Measurements from ENCODE around the gene SPACA1. TPM values are rescaled to one million over a fixed set of nuclear protein-coding genes. Genes with fewer than 3 reads are reported as not detected.
"Not testable (repeated sequence)": the region's sequence is repeated elsewhere in the genome, so short reads cannot be mapped to it uniquely, and the experiment has no call there.

The SPACA1 gene
- total RNA-seq, result not detected
- polyA plus RNA-seq, result not detected
- long read RNA-seq, donor 1, result 0 reads
- long read RNA-seq, donor 2, result 0 reads
- long read RNA-seq, donor 3, result 0 reads
- long read RNA-seq, donor 4, result 0 reads

GRCh38 chr6:88047510-88048150 is at the start of gene SPACA1:
Gene SPACA1 (plus strand): TSS chr6:88047841. CDS start chr6:88047906, 65 bp downstream.
- 53% methylated on average over 77 of the region's 77 CpGs for WGBS
- H3K4me3 ChIP-seq (ENCODE audit: low read length), result no peak within 1 kb of the TSS
- ATAC-seq (no peak), DNase-seq (peak in 2 of 3 donors; percentile 20 to 49)
- intact Hi-C loops (cut with DNase I), result no loop called here
- no peaks in the 10 kb centered on the region for H3K4me1 ChIP-seq (ENCODE audit: control insufficient read depth, insufficient read depth, low read length)
- H3K27me3 ChIP-seq (ENCODE audit: control insufficient read depth, insufficient read depth), result no peaks in the 10 kb centered on the region
- no peak within 1 kb of the TSS for H3K27ac ChIP-seq (ENCODE audit: low read length)
- H3K9me3 ChIP-seq (ENCODE audit: control insufficient read depth, low read length), result no peaks in the 10 kb centered on the region

- WGBS, result 50% methylated on average over 1 of the region's 1 CpG
- intact Hi-C loops (cut with DNase I), result no loop called here
- no peaks in the 10 kb centered on the region for H3K9me3 ChIP-seq (ENCODE audit: control insufficient read depth, low read length)
- DNase-seq, result no peak
- no peaks in the 10 kb centered on the region for H3K4me1 ChIP-seq (ENCODE audit: control insufficient read depth, insufficient read depth, low read length)
- no peak overlapping the region for H3K27ac ChIP-seq (ENCODE audit: low read length)
- H3K4me3 ChIP-seq (ENCODE audit: low read length), result no peak overlapping the region
- ATAC-seq, result no peak
- no peaks in the 10 kb centered on the region for H3K27me3 ChIP-seq (ENCODE audit: control insufficient read depth, insufficient read depth)
Measured at GRCh38 chr6:88000713-88001112, 46.9 kb upstream of the SPACA1 start.

GRCh38 chr6:88001279-88001678 is 46.4 kb upstream of the SPACA1 start:
- H3K9me3 ChIP-seq (ENCODE audit: control insufficient read depth, low read length); H3K27ac ChIP-seq (ENCODE audit: low read length); DNase-seq; H3K27me3 ChIP-seq (ENCODE audit: control insufficient read depth, insufficient read depth); intact Hi-C loops (cut with DNase I); H3K4me3 ChIP-seq (ENCODE audit: low read length); H3K4me1 ChIP-seq (ENCODE audit: control insufficient read depth, insufficient read depth, low read length); ATAC-seq: not testable (repeated sequence)
- WGBS, result 87% methylated on average over 8 of the region's 8 CpGs

GRCh38 chr6:88004707-88005106 is 42.9 kb upstream of the SPACA1 start:
- no peak overlapping the region for H3K27ac ChIP-seq (ENCODE audit: low read length)
- WGBS, result 46% methylated on average over 4 of the region's 4 CpGs
- H3K27me3 ChIP-seq (ENCODE audit: control insufficient read depth, insufficient read depth), result no peaks in the 10 kb centered on the region
- no peaks in the 10 kb centered on the region for H3K4me1 ChIP-seq (ENCODE audit: control insufficient read depth, insufficient read depth, low read length)
- no peak for DNase-seq
- H3K4me3 ChIP-seq (ENCODE audit: low read length), result no peak overlapping the region
- no peak for ATAC-seq
- H3K9me3 ChIP-seq (ENCODE audit: control insufficient read depth, low read length), result no peaks in the 10 kb centered on the region
- intact Hi-C loops (cut with DNase I), result no loop called here

GRCh38 chr6:88006557-88006956 is 41.1 kb upstream of the SPACA1 start:
- no peak for DNase-seq
- 25% methylated on average over 12 of the region's 12 CpGs for WGBS
- Histone ChIP-seq H3K27me3 (ENCODE audit: control insufficient read depth, insufficient read depth) (no peaks in the 10 kb centered on the region), H3K4me1 (ENCODE audit: control insufficient read depth, insufficient read depth, low read length) (no peaks in the 10 kb centered on the region), H3K9me3 (ENCODE audit: control insufficient read depth, low read length) (no peaks in the 10 kb centered on the region), H3K27ac (ENCODE audit: low read length) (no peak overlapping the region), H3K4me3 (ENCODE audit: low read length) (no peak overlapping the region)
- no peak for ATAC-seq
- intact Hi-C loops (cut with DNase I), result no loop called here

GRCh38 chr6:88008411-88008810 is 39.2 kb upstream of the SPACA1 start:
- Histone ChIP-seq H3K9me3 (ENCODE audit: control insufficient read depth, low read length) (no peaks in the 10 kb centered on the region), H3K4me1 (ENCODE audit: control insufficient read depth, insufficient read depth, low read length) (no peaks in the 10 kb centered on the region), H3K27me3 (ENCODE audit: control insufficient read depth, insufficient read depth) (no peaks in the 10 kb centered on the region), H3K4me3 (ENCODE audit: low read length) (no peak overlapping the region), H3K27ac (ENCODE audit: low read length) (no peak overlapping the region)
- ATAC-seq, result no peak
- 63% methylated on average over 4 of the region's 4 CpGs for WGBS
- no peak for DNase-seq
- intact Hi-C loops (cut with DNase I), result no loop called here

GRCh38 chr6:88008831-88009231 is 38.8 kb upstream of the SPACA1 start:
- Histone ChIP-seq H3K27ac (ENCODE audit: low read length) (no peak overlapping the region), H3K9me3 (ENCODE audit: control insufficient read depth, low read length) (no peaks in the 10 kb centered on the region), H3K27me3 (ENCODE audit: control insufficient read depth, insufficient read depth) (no peaks in the 10 kb centered on the region), H3K4me1 (ENCODE audit: control insufficient read depth, insufficient read depth, low read length) (no peaks in the 10 kb centered on the region), H3K4me3 (ENCODE audit: low read length) (no peak overlapping the region)
- no peak for ATAC-seq
- no peak for DNase-seq
- intact Hi-C loops (cut with DNase I), result no loop called here
- WGBS, result 48% methylated on average over 2 of the region's 2 CpGs

GRCh38 chr6:88013015-88013414 is 34.6 kb upstream of the SPACA1 start:
- H3K27ac ChIP-seq (ENCODE audit: low read length), result no peak overlapping the region
- intact Hi-C loops (cut with DNase I), result no loop called here
- DNase-seq (no peak), ATAC-seq (no peak)
- no peak overlapping the region for H3K4me3 ChIP-seq (ENCODE audit: low read length)
- no peaks in the 10 kb centered on the region for H3K9me3 ChIP-seq (ENCODE audit: control insufficient read depth, low read length)
- no peaks in the 10 kb centered on the region for H3K27me3 ChIP-seq (ENCODE audit: control insufficient read depth, insufficient read depth)
- WGBS, result 56% methylated on average over 3 of the region's 3 CpGs
- H3K4me1 ChIP-seq (ENCODE audit: control insufficient read depth, insufficient read depth, low read length), result no peaks in the 10 kb centered on the region

GRCh38 chr6:88013554-88013953 is 34.1 kb upstream of the SPACA1 start:
- Histone ChIP-seq H3K9me3 (ENCODE audit: control insufficient read depth, low read length) (no peaks in the 10 kb centered on the region), H3K27ac (ENCODE audit: low read length) (no peak overlapping the region), H3K4me3 (ENCODE audit: low read length) (no peak overlapping the region), H3K4me1 (ENCODE audit: control insufficient read depth, insufficient read depth, low read length) (no peaks in the 10 kb centered on the region), H3K27me3 (ENCODE audit: control insufficient read depth, insufficient read depth) (no peaks in the 10 kb centered on the region)
- DNase-seq, result no peak
- intact Hi-C loops (cut with DNase I), result no loop called here
- 75% methylated on average over 2 of the region's 2 CpGs for WGBS
- ATAC-seq, result no peak

- Histone ChIP-seq H3K27ac (ENCODE audit: low read length) (no peak overlapping the region), H3K4me1 (ENCODE audit: control insufficient read depth, insufficient read depth, low read length) (no peaks in the 10 kb centered on the region), H3K4me3 (ENCODE audit: low read length) (no peak overlapping the region), H3K27me3 (ENCODE audit: control insufficient read depth, insufficient read depth) (no peaks in the 10 kb centered on the region), H3K9me3 (ENCODE audit: control insufficient read depth, low read length) (no peaks in the 10 kb centered on the region)
- no peak for DNase-seq
- WGBS, result 57% methylated on average over 6 of the region's 6 CpGs
- ATAC-seq, result no peak
- intact Hi-C loops (cut with DNase I), result no loop called here
Measured at GRCh38 chr6:88020439-88020838, 27.2 kb upstream of the SPACA1 start.

- 56% methylated on average over 2 of the region's 2 CpGs for WGBS
- no peaks in the 10 kb centered on the region for H3K27me3 ChIP-seq (ENCODE audit: control insufficient read depth, insufficient read depth)
- H3K4me3 ChIP-seq (ENCODE audit: low read length), result no peak overlapping the region
- no peak for ATAC-seq
- DNase-seq, result no peak
- intact Hi-C loops (cut with DNase I), result no loop called here
- H3K27ac ChIP-seq (ENCODE audit: low read length), result no peak overlapping the region
- peaks cover 2% of the 10 kb centered on the region for H3K9me3 ChIP-seq (ENCODE audit: control insufficient read depth, low read length)
- H3K4me1 ChIP-seq (ENCODE audit: control insufficient read depth, insufficient read depth, low read length), result no peaks in the 10 kb centered on the region
Measured at GRCh38 chr6:88024696-88025095, 22.9 kb upstream of the SPACA1 start.

GRCh38 chr6:88031550-88031949 is 16.1 kb upstream of the SPACA1 start:
- ATAC-seq (no peak), DNase-seq (no peak)
- H3K9me3 ChIP-seq (ENCODE audit: control insufficient read depth, low read length), result peaks cover 2% of the 10 kb centered on the region
- no peak overlapping the region for H3K27ac ChIP-seq (ENCODE audit: low read length)
- intact Hi-C loops (cut with DNase I), result no loop called here
- WGBS, result 82% methylated on average over 1 of the region's 1 CpG
- H3K4me1 ChIP-seq (ENCODE audit: control insufficient read depth, insufficient read depth, low read length), result no peaks in the 10 kb centered on the region
- no peaks in the 10 kb centered on the region for H3K27me3 ChIP-seq (ENCODE audit: control insufficient read depth, insufficient read depth)
- no peak overlapping the region for H3K4me3 ChIP-seq (ENCODE audit: low read length)
